22Rv1 (cell line): Measurements from ENCODE around the gene SHD.

Experiments used
- CTCF ChIP-seq: fragments of 450-650 bp; IDR thresholded peaks from 2 replicates; pipeline ENCODE4 v1.5.1; 2017; ENCODE audit warnings: mild to moderate bottlenecking
- ZFX ChIP-seq: fragments of 450-650 bp; IDR thresholded peaks from 2 replicates; pipeline ENCODE4 v1.6.1; 2017; ENCODE audit warnings: antibody characterized with exemption, borderline replicate concordance

- no peak for TF ChIP-seq CTCF
- no peak for TF ChIP-seq ZFX
These were observed 48.3 kb downstream of the SHD start for GRCh38 chr19:4327252-4327876.
